Epithelial cell of esophagus (primary cell): ENCODE results near the gene IL17REL.

Experiments used
- DNase-seq: peaks from one replicate; pipeline ENCODE4 v3.0.0; 2010; ENCODE audit warnings: low read depth
- H3K4me3 ChIP-seq: 2 replicates; pipeline ENCODE4 v1.5.1; 2011; ENCODE audit warnings: mild to moderate bottlenecking, low read length, control low read depth
- CTCF ChIP-seq: IDR thresholded peaks from 2 replicates; pipeline ENCODE4 v1.5.1; 2011; ENCODE audit warnings: low read depth, mild to moderate bottlenecking, low read length, control low read depth, inconsistent platforms; ENCODE audit not compliant: insufficient read depth; ENCODE audit errors: missing control alignments

The IL17REL gene

GRCh38 chr22:50027639-50028537 is 15.3 kb upstream of the IL17REL start:
- DNase-seq, result peak; percentile 53
- TF ChIP-seq CTCF, result no peak
- H3K4me3 ChIP-seq, result no peak overlapping the region

GRCh38 chr22:50025993-50026392 is 13.4 kb upstream of the IL17REL start:
- no peak for TF ChIP-seq CTCF
- H3K4me3 ChIP-seq, result no peak overlapping the region
- no peak for DNase-seq

GRCh38 chr22:50022171-50022819 is 9.7 kb upstream of the IL17REL start:
- TF ChIP-seq CTCF, result no peak
- DNase-seq, result no peak
- no peak overlapping the region for H3K4me3 ChIP-seq

- no peak overlapping the region for H3K4me3 ChIP-seq
- no peak for TF ChIP-seq CTCF
- no peak for DNase-seq
Observed at GRCh38 chr22:50020606-50021005, 8.0 kb upstream of the IL17REL start.

GRCh38 chr22:50019316-50019715 is 6.8 kb upstream of the IL17REL start:
- no peak for DNase-seq
- H3K4me3 ChIP-seq, result no peak overlapping the region
- no peak for TF ChIP-seq CTCF

GRCh38 chr22:50018608-50019285 is 6.2 kb upstream of the IL17REL start:
- DNase-seq, result no peak
- TF ChIP-seq CTCF, result no peak
- no peak overlapping the region for H3K4me3 ChIP-seq
